ENCODE measurements around the gene NIPAL4. TPM values are rescaled to one million over a fixed set of nuclear protein-coding genes. Genes with fewer than 3 reads are reported as not detected.

Gene NIPAL4
- polyA plus RNA-seq, 2 of the 4 experiments (the other 2 are of a cell fraction) = 8.6 to 8.9 TPM

- WGBS (ENCODE audit: missing lambda C conversion rate) = 75% methylated on average over 15 of the region's 15 CpGs
- Histone ChIP-seq H3K4me3 (no peak overlapping the region), H3K4me2 (no peak overlapping the region), H3K4me1 (peaks cover 22% of the 10 kb centered on the region), H3K9me3 (no peaks in the 10 kb centered on the region), H3K27ac (peak overlapping the region in 1 of 2 experiments; percentile 60; a peak in 3 of 6 replicates)
- no peak for DNase-seq (ENCODE audit: low read depth in 1 of 2, low spot score in 1 of 2)
- no peak; a peak in 1 of 6 replicates for ATAC-seq
- TF ChIP-seq TP53 (CRISPR knock-in tag; IDR thresholded peaks at IDR 0.05) = no peak
- TF ChIP-seq MAX (IDR thresholded peaks at IDR 0.05) = no peak
- TF ChIP-seq CHD4 (IDR thresholded peaks at IDR 0.05; ENCODE audit: borderline replicate concordance) = no peak
- TF ChIP-seq FOSL2 (IDR thresholded peaks at IDR 0.05) = no peak
- TF ChIP-seq FOSL2 (CRISPR knock-in tag; IDR thresholded peaks at IDR 0.05) = no peak
- no peak for TF ChIP-seq HES2 (IDR thresholded peaks at IDR 0.05)
- CTCF ChIA-PET = interaction anchor here (0.6 to 11.0 kb wide), 15 partner anchors 8 to 331 kb away, joined by 3 to 128 read pairs (median 5); partner anchors contain the start of genes LSM11 and NIPAL4
- FAIRE-seq = no peak
- POLR2A ChIA-PET = no interaction called here
Observed at GRCh38 chr5:157479612-157480510, 19.8 kb downstream of the NIPAL4 start.

- CTCF ChIA-PET = interaction anchor here (1.0 to 9.8 kb wide), 7 partner anchors 13 to 332 kb away, joined by 3 to 128 read pairs (median 12); partner anchors contain the start of genes LSM11 and NIPAL4
- WGBS (ENCODE audit: missing lambda C conversion rate) = 72% methylated on average over 4 of the region's 4 CpGs
Observed at GRCh38 chr5:157481265-157481664, 21.3 kb downstream of the NIPAL4 start.

More at GRCh38 chr5:157481265-157481664, 21.3 kb downstream of the NIPAL4 start:
- H3K4me1 ChIP-seq = peaks cover 22% of the 10 kb centered on the region
- no peak overlapping the region for H3K4me2 ChIP-seq
- POLR2A ChIA-PET = no interaction called here
- no peak for ATAC-seq
- H3K9me3 ChIP-seq = no peaks in the 10 kb centered on the region
- no peak overlapping the region for H3K27ac ChIP-seq
- no peak for FAIRE-seq
- TF ChIP-seq EHMT2 (IDR thresholded peaks at IDR 0.05; ENCODE audit: low read depth) (no peak), SMC3 (IDR thresholded peaks at IDR 0.05) (no peak), REST (IDR thresholded peaks at IDR 0.05) (no peak), CEBPB (IDR thresholded peaks at IDR 0.05) (no peak), PBX3 (IDR thresholded peaks at IDR 0.05) (no peak), BHLHE40 (IDR thresholded peaks at IDR 0.05; ENCODE audit: low read depth, low read length) (no peak), TP53 (CRISPR knock-in tag; IDR thresholded peaks at IDR 0.05) (no peak), ATOH8 (CRISPR knock-in tag; IDR thresholded peaks at IDR 0.05; ENCODE audit: low read depth) (no peak), MAX (IDR thresholded peaks at IDR 0.05) (no peak), TFCP2L1 (CRISPR knock-in tag; IDR thresholded peaks at IDR 0.05) (no peak), RFX5 (IDR thresholded peaks at IDR 0.05) (no peak), HOXA7 (CRISPR knock-in tag; IDR thresholded peaks at IDR 0.05) (no peak), HOXB5 (CRISPR knock-in tag; IDR thresholded peaks at IDR 0.05) (no peak), MYC (IDR thresholded peaks at IDR 0.05; ENCODE audit: borderline replicate concordance, low read length) (no peak), PHF8 (IDR thresholded peaks at IDR 0.05; ENCODE audit: borderline replicate concordance, low read depth) (no peak), NR3C1 (IDR thresholded peaks at IDR 0.05) (no peak), RAD21 (conservative IDR thresholded peaks at IDR 0.05 in 1 of 2, IDR thresholded peaks at IDR 0.05 in 1 of 2) (no peak), KDM5A (IDR thresholded peaks at IDR 0.05) (no peak), HEYL (CRISPR knock-in tag; IDR thresholded peaks at IDR 0.05) (no peak)
- H3K4me3 ChIP-seq = no peak overlapping the region
- no peak for DNase-seq (ENCODE audit: low read depth in 1 of 2, low spot score in 1 of 2)

Data from A549 (cell line).